Esophagus muscularis mucosa (tissue), 4 donors: Measurements from ENCODE around the gene PLAAT1. TPM values are rescaled to one million over a fixed set of nuclear protein-coding genes. Genes with fewer than 3 reads are reported as not detected.
A peak's percentile ranks its signal among the peaks of the same experiment; 100 is the strongest.

Experiments
- DNase-seq: peaks from one replicate; pipeline ENCODE4 v3.0.0-alpha.2; 2017; ENCODE audit errors: extremely low spot score
- H3K27ac ChIP-seq, 4 donors: fragments of 200-600 bp; sonication (generic); replicated peaks in 1 of 4; 1 replicate in 3 of 4; 2 replicates in 1 of 4; pipeline ENCODE4 v1.5.1; 2016 to 2019; ENCODE audit warnings: mild to moderate bottlenecking in 1 of 4
- H3K27me3 ChIP-seq, 4 donors: fragments of 200-600 bp; sonication (generic); one replicate each; pipeline versions ENCODE4 v1.5.1 to v1.6.0; 2016 to 2019
- H3K36me3 ChIP-seq, 4 donors: fragments of 200-600 bp; sonication (generic); one replicate each; pipeline ENCODE4 v1.5.1; 2016 to 2019
- H3K4me1 ChIP-seq, 4 donors: fragments of 200-600 bp; sonication (generic); one replicate each; pipeline ENCODE4 v1.5.1; 2016 to 2019
- H3K4me3 ChIP-seq, 4 donors: fragments of 200-600 bp; sonication (generic); 1 replicate in 2 of 4; 2 replicates in 2 of 4; pipeline ENCODE4 v1.5.1; 2016 to 2019; ENCODE audit warnings: mild to moderate bottlenecking in 4 of 4, moderate library complexity in 1 of 4
- H3K9me3 ChIP-seq, 4 donors: fragments of 200-600 bp; sonication (generic); 1 replicate in 3 of 4; 2 replicates in 1 of 4; pipeline ENCODE4 v1.5.1; 2016 to 2019
- EP300 ChIP-seq: sonication (generic); formaldehyde crosslinking; IDR thresholded peaks from one replicate; pipeline ENCODE4 v1.6.1; 2017; ENCODE audit warnings: antibody characterized with exemption
- POLR2A ChIP-seq: fragments of 450-650 bp; IDR thresholded peaks from one replicate; pipeline ENCODE4 v1.6.1; 2017; ENCODE audit warnings: antibody characterized with exemption, moderate library complexity, mild to moderate bottlenecking, low read depth
- POLR2AphosphoS5 ChIP-seq, 2 donors: sonication (generic); formaldehyde crosslinking; IDR thresholded peaks; one replicate each; pipeline ENCODE4 v1.6.1; 2017; ENCODE audit warnings: antibody characterized with exemption in 2 of 2
- WGBS: methylation state at CpG from one replicate; pipeline ENCODE4 v1.1.5; 2018; 5-methylcytosine and 5-hydroxymethylcytosine counted together
- intact Hi-C: fragments of 100-400 bp; cut with DNase I; formaldehyde crosslinking; loops from one replicate; pipeline ENCODE4 v1.15.1; 2023
- total RNA-seq, 4 donors: library from RNA; depleted of rRNA; stranded (reverse); fragments of >200 nt; gene quantifications; one replicate each; pipeline versions ENCODE4 v1.1.0 to v1.2.1, GENCODE V29; 2016
- TF ChIP-seq, protein P1 (sequence below), 3 experiments: fragments of 200-600 bp in 2 of 3; fragments of 450-650 bp in 1 of 3; sonication (generic) in 2 of 3; IDR thresholded peaks; one replicate each; pipeline ENCODE4 v1.5.1; 2017 to 2019; ENCODE audit warnings: antibody characterized with exemption in 3 of 3, mild to moderate bottlenecking in 2 of 3, moderate library complexity in 1 of 3

PLAAT1 gene
- total RNA-seq, 4 donors from 2014 or later = 0.84 to 1.3 (median 0.99) TPM; not detected in 1

DNA sequence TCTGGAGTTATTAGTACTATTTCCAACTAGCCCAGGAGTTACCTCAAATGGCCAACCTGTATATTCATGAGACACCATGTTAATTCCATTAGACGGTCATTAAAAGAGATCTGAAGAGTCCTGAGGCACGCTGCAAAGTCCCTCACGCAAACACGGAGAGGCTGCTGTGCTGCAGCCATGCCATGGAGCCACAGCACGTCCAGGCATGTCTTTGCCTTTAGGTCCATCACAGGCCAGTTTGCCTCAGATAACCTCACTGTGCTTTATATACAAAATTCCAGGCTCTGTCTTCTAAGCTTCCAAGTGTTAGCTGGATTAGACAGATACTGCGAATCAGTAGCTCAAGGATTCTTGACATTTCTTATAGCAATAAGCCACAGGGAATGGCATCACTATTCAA lies 9.8 kb upstream of the PLAAT1 start:
- no peaks in the 10 kb centered on the region for H3K36me3 ChIP-seq
- H3K4me3 ChIP-seq = no peak overlapping the region
- no peak for DNase-seq
- H3K27me3 ChIP-seq = no peaks in the 10 kb centered on the region
- no peaks in the 10 kb centered on the region for H3K4me1 ChIP-seq
- 92% methylated on average over 6 of the region's 6 CpGs for WGBS
- no peak for TF ChIP-seq POLR2AphosphoS5 (IDR thresholded peaks at IDR 0.05)
- TF ChIP-seq, protein P1, sequence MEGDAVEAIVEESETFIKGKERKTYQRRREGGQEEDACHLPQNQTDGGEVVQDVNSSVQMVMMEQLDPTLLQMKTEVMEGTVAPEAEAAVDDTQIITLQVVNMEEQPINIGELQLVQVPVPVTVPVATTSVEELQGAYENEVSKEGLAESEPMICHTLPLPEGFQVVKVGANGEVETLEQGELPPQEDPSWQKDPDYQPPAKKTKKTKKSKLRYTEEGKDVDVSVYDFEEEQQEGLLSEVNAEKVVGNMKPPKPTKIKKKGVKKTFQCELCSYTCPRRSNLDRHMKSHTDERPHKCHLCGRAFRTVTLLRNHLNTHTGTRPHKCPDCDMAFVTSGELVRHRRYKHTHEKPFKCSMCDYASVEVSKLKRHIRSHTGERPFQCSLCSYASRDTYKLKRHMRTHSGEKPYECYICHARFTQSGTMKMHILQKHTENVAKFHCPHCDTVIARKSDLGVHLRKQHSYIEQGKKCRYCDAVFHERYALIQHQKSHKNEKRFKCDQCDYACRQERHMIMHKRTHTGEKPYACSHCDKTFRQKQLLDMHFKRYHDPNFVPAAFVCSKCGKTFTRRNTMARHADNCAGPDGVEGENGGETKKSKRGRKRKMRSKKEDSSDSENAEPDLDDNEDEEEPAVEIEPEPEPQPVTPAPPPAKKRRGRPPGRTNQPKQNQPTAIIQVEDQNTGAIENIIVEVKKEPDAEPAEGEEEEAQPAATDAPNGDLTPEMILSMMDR (IDR thresholded peaks at IDR 0.05) = no peak
- TF ChIP-seq EP300 = no peak
- no peak for TF ChIP-seq POLR2A
- no peak overlapping the region for H3K27ac ChIP-seq
- H3K9me3 ChIP-seq = no peaks in the 10 kb centered on the region
- intact Hi-C loops = no loop called here

DNA sequence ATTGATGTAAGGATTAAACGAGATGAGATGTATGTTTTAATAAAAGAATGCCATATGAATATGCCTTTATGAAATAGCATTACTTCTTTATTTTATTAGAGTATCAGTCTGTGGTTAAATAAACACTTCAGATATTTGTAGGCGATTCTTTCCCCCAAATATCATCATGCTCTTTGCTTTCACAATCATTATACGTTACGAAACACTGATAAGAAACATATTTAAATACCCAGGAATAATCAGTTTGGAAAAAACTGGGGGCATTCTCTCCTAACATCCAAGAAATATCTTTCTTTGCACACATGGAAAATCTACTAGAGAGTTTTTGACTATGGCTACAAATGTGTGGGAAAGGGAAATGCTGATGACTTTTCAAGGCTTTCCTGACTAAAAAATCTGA lies 4.4 kb upstream of the PLAAT1 start:
- no peak overlapping the region for H3K27ac ChIP-seq
- peaks cover 0 to 16% (median 8%) of the 10 kb centered on the region in 4 donors for H3K4me1 ChIP-seq
- no peaks in the 10 kb centered on the region for H3K27me3 ChIP-seq
- no peak overlapping the region for H3K4me3 ChIP-seq
- H3K9me3 ChIP-seq = no peaks in the 10 kb centered on the region
- no peak for DNase-seq
- TF ChIP-seq EP300 (no peak), POLR2A (no peak), POLR2AphosphoS5 (IDR thresholded peaks at IDR 0.05) (no peak)
- TF ChIP-seq, protein P1 (IDR thresholded peaks at IDR 0.05) = no peak
- WGBS = 65% methylated on average over 4 of the region's 4 CpGs
- H3K36me3 ChIP-seq = no peaks in the 10 kb centered on the region
- intact Hi-C loops = no loop called here

DNA sequence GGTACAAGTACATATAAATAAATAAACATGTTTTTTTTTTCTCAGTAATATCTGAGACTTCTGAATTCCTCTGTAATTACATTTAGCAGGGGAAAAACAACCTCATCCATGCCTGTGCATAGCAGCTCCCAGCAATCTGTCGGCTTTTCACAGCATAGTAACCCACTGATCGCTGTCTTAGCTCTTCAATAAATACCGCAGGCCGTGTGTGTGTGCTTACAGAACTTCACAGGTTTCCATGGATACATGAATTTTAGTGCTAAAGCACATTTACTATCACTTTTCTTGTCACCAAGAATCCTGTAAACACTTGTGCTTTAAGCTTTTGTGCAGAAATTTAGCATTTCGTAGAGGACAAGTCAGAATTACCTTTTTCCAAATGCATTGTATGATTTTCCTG lies 4.0 kb upstream of the PLAAT1 start:
- TF ChIP-seq EP300 = no peak
- TF ChIP-seq, protein P1 (IDR thresholded peaks at IDR 0.05) = no peak
- TF ChIP-seq POLR2AphosphoS5 (IDR thresholded peaks at IDR 0.05) = no peak
- TF ChIP-seq POLR2A = no peak
- peaks cover 0 to 19% (median 11%) of the 10 kb centered on the region in 4 donors for H3K4me1 ChIP-seq
- H3K27ac ChIP-seq = no peak overlapping the region
- no peaks in the 10 kb centered on the region for H3K36me3 ChIP-seq
- WGBS = 74% methylated on average over 5 of the region's 5 CpGs
- no peak overlapping the region for H3K4me3 ChIP-seq
- intact Hi-C loops = no loop called here
- H3K27me3 ChIP-seq = no peaks in the 10 kb centered on the region
- H3K9me3 ChIP-seq = no peaks in the 10 kb centered on the region
- DNase-seq = no peak

DNA sequence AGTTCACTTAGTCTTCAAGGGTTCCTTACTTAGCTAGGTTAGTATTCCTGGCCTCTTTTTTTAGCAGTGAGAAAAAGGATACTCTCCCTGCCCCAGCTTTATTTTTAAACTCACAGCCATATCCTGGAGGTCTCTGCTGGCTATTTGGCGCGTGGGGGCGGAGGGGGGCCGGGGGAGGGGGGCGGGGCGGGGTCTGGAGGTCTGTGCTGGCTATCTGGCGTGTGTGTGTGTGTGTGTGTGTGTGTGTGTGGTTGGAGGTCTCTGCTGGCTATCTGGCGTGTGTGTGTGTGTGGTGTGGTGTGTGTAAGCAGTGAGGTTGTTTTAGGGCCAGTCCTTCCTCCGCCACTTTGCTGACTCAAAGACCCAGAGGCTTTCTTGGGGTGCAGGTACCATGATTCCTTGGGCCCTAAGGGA lies 579 bp upstream of the PLAAT1 start:
- Histone ChIP-seq H3K27me3 (no peaks in the 10 kb centered on the region), H3K9me3 (no peaks in the 10 kb centered on the region), H3K4me1 (peaks cover 0 to 19% (median 11%) of the 10 kb centered on the region in 4 donors), H3K36me3 (no peaks in the 10 kb centered on the region), H3K4me3 (peak overlapping the region; percentile 56 to 67 (median 58)), H3K27ac (peak overlapping the region; percentile 58 to 80 (median 74))
- DNase-seq = no peak
- TF ChIP-seq POLR2AphosphoS5 (IDR thresholded peaks at IDR 0.05) (no peak), EP300 (no peak), POLR2A (no peak)
- TF ChIP-seq, protein P1 (IDR thresholded peaks at IDR 0.05) = no peak
- intact Hi-C loops = no loop called here
- 0% methylated on average over 3 of the region's 9 CpGs for WGBS

DNA sequence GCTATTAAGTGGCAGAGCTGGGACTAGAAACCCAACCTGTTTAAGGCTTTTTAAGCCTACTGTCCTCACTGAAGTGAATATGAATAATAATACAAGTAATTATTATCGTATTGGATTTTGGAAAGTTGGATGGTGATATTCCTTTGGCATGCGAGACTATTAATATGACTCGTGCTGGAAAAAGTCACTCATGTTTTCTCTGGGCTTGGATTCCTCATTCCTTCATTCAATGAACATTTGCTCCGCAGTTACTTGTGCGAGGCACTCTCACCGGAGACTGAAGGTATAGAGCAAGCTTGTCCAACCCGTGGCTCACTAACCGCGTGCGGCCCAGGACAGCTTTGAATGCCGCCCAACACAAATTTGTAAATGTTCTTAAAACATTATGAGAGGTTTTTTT lies 694 bp downstream of the PLAAT1 start:
- intact Hi-C loops = no loop called here
- H3K9me3 ChIP-seq = peaks cover 0 to 3% (median 0%) of the 10 kb centered on the region in 4 donors
- WGBS = 74% methylated on average over 11 of the region's 11 CpGs
- TF ChIP-seq, protein P1 (IDR thresholded peaks at IDR 0.05) = no peak
- peaks cover 0 to 19% (median 11%) of the 10 kb centered on the region in 4 donors for H3K4me1 ChIP-seq
- H3K27ac ChIP-seq = peak overlapping the region; percentile 58 to 80 (median 74)
- H3K27me3 ChIP-seq = no peaks in the 10 kb centered on the region
- H3K36me3 ChIP-seq = no peaks in the 10 kb centered on the region
- H3K4me3 ChIP-seq = peak overlapping the region; percentile 56 to 67 (median 58)
- no peak for DNase-seq
